NCI-H2227 (cell line): ENCODE results near the gene MAPRE3.
A peak's percentile ranks its signal among the peaks of the same experiment; 100 is the strongest.

Source experiments
- DNase-seq: peaks from one replicate; lab custom pipeline; 2025; ENCODE audit not compliant: unreplicated experiment; lab: John Stamatoyannopoulos, UW

The MAPRE3 gene

DNA sequence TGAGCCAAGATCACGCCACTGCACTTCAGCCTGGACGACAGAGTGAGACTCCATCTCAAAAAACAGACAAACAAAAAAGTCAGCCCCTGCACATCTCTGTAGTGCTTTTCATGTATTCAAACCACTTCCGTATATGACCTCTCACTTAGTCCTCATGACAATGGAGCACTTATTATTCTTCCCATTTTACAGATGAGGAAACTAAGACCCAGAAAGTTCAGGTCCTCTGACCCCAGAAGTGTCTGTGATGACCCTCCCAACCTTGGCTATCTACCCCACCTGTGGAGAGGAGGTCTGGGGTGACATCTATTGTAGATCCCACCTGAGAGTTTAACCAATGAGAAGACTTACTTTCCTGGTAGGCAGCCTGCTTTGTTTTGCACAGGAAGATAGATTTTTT lies 21.6 kb upstream of the MAPRE3 start:
- no peak for DNase-seq

DNA sequence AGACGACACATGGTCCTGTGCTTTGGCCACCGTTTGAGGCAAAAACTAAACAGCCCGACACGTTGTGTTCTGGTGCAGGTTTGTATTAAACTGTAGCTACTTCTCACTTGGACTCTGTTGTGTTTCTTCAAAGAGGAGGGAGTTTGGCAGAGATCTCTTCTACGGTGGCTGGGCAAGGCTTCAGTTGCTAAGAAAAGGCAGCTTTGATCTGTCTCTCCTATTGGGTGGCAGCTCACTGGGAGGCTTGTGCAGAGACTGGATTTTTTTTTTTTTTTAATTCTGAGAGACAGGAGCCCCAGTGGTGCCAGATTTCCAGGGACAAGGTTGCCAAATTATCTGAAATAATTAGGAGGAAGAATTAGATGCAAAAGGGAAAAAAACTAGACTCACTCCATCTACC lies 20.2 kb upstream of the MAPRE3 start:
- DNase-seq = no peak

DNA sequence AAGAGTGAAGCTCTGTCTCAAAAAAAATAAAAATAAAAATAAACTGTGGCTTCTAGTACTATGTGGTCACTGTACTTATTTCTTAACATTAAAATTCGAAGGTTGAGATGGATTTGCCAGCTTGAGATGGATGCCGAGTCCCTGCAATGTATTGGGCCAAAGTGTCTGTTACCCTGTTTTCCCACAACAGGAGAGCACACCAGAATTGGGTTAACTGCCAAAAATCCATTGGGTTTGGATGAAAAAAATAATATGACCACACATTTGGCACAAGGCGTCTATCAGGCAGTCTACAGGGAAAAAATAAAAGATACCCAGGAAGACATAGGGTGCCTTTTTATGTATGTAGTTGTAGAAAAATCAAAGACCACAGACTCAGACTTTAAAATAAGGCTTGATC lies 19.2 kb upstream of the MAPRE3 start:
- DNase-seq = no peak

DNA sequence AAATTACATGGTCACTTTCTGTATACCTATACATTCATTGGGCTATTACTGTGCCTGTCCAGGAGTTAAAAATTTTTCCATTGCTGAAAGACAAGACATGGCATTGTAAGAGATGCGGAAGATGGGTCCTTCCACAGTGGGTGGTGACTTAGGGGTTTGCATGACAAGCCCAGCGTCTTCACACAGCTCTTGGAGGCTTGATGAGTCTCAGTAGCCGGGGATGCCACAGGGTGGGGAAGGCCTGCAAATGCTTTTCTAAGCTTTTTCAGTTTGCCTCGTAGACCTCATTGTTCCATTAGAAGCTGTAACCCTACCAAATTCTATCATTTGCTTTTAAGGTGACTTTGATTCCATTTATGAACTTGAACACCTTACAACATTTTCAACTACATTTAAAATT lies 18.1 kb upstream of the MAPRE3 start:
- DNase-seq = peak; percentile 33

DNA sequence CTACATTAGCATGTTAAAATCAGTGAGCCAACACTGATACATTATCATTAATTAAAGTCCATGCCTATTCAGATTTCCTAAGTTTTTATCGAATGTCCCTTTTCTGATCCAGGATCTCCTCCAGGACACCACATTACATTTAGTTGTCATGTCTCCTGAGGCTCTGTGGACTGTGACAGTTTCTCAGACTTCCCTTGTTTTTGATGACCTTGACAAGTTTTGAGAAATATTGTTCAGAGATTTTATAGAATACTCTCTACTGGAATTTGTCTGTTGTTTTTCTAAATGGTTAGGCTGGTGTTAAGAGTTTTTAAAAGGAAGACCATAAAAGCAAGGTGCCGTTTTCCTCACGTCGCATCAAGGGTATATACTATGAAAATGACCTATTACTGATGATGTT lies 16.3 kb upstream of the MAPRE3 start:
- DNase-seq = no peak

DNA sequence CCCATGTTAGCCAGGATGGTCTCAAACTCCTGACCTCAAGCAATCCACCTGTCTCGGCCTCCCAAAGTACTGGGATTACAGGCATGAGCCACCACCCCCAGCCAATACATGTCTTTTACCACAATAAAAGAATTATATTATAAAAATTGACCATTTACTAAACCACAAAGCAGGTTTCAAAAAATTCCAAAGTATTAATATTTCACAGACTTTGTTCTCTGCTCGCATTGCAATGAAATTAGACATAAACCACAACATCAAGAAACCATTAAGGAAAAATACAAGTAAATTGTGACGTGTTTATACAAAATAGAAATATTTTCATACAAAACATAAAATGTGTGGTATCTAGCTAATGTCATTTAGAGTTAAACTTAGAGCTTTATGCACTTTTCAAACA lies 13.4 kb upstream of the MAPRE3 start:
- no peak for DNase-seq

DNA sequence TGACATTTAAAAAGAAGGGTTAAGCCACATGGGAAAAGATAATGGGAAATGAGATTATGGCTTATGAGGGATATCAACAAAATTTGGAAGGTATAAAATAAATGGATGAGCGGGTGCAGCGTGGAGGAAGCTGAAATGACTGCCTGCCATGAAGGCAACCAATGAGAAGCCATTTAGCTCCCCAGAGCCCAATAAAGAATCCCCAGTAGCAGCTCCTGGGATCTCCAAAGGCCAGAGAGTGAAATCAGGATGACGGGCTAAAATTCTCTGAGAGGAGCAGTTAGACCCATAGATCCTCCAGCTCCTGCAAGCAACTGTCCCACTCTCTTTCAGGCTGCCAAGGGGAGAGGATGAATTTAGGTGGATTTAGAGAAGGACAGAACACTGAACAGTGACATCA lies 12.9 kb upstream of the MAPRE3 start:
- peak; percentile 41 for DNase-seq

DNA sequence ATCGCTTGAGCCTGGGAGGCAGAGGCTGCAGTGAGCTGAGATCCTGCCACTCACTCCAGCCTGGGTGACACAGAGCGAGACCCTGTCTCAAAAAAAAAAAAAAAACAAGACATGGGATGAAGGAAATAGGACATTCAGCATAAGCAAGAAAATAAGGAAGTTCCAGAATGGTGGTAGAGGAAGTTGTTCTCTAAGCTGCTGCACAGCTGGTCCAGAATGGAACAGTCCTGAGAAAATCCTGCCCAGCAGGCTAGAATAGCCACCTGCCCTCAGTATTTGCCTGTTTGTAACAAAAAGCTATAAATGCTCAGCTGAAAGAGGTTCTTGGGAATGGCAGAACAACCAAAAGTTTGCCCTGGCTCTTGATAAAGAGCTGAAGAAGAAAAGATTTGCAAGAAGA lies 11.1 kb upstream of the MAPRE3 start:
- DNase-seq = no peak

DNA sequence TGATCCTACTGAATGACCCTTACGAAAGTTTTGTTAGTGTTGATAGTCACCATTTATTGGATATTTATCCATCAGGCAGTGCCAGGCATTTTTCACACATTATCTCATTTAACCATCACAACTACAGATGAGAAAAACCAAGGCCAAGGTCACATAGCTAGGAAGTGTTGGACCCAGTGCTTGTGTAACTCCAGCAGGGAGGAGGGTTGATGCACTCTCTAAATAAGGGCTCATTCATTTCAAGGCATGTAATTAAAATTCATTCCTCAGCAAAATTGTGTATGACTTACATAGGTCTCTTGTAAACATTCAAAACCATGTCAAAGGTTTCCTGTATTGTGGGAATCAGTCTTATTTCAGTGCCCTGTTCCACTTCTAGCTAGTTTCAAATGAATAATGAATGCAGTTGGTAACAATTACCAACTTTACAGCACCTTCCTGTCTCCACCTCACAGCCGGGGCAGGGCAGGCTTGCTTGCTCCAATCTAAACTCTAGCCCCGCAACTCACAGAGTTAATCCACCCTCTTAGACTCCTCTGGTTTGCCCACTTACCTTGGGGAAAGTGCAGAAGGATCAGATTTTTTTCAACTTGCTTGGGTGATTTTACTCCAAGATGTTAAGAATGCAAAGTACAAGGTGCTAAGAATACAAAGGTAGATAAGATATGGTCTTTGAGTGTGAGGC lies 5.8 kb upstream of the MAPRE3 start:
- DNase-seq = no peak

DNA sequence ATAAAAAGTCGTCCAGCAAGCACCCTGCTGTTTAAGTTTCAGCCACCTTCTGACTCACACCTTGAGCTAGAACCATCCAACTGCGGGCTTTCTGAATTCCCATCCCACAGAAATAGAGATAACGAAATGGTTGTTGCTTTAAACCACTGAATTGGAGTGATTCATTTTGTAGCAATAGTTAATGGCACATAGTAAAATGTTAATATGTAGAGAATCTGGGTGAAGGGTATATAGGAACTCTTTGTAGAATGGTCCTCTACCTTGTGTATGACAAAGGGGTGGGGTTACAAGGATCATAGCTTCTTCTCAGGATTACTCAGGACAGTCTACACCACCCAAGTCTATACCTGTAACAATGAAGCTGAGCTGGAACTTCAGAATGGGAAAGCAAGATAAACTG lies 2.4 kb upstream of the MAPRE3 start:
- no peak for DNase-seq

DNA sequence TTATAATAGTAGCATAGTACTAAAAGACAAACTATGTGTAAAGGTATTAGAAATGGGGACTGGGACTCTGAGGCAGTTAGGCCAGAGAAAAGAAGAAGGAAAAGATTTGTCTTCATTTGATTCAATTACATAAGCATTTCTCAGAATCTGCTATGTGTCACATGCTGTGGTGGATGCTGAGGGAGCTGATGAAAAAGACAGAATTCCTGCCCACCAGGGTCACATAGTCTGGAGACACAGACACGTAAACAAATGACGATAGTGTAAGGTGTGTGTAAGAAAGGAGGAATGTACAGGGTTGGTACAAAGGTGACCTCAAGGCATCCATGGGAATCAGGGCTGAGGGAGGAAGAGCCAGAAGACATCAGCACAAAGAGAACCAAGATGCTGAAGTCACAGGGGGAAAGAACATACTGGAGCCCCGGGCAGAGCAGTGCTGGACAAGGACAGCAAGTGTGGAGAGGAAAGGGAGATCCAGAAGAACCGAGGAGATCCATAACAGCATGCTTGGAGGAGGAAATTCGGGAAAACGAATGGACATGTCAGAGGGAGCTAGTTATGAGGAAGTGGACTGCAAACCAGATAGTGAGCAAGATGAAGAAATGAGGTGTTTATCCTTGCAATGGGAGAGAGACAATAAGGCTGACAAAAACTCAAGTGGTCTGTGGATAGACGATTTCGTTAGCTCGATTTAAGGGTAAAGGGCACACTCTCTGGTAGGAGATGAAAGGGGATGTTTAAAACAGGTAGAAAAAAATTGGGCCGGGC lies 1.2 kb upstream of the MAPRE3 start:
- DNase-seq = no peak

DNA sequence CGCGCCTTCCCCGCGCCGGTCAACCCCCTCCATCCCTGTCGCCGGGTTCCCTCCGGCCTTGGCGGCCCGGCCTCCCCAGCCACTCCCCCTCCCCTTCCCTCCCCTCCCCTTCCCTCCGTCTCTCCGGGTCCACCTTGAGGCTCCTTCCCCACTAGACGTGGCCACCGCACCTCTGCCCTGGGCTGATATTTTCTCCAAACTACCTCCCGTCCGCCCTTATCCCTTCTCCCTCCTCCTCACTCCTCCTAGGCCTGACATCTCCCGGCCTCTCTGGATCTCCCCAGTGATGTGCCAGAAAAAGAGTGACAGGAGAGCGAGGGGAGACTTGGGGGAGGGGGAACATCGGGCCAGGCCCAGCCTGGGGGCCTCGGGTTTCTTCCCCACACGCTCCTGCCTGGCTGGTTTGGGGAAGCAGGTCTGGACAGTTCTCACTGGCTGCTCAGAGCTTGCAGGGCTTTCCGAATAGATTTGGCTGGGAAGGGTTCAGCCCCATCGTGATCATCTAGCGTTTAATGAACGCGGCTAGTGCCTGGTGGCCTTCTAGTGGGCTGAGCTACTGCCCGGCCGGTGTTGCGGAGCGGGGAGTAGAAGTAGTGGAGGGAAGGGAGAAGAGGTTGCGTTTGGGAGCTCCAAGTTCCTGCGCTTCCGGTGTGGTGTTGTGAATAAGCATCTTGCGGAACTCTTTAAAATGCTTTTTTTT lies 641 bp downstream of the MAPRE3 start:
- DNase-seq = peak; percentile 52

DNA sequence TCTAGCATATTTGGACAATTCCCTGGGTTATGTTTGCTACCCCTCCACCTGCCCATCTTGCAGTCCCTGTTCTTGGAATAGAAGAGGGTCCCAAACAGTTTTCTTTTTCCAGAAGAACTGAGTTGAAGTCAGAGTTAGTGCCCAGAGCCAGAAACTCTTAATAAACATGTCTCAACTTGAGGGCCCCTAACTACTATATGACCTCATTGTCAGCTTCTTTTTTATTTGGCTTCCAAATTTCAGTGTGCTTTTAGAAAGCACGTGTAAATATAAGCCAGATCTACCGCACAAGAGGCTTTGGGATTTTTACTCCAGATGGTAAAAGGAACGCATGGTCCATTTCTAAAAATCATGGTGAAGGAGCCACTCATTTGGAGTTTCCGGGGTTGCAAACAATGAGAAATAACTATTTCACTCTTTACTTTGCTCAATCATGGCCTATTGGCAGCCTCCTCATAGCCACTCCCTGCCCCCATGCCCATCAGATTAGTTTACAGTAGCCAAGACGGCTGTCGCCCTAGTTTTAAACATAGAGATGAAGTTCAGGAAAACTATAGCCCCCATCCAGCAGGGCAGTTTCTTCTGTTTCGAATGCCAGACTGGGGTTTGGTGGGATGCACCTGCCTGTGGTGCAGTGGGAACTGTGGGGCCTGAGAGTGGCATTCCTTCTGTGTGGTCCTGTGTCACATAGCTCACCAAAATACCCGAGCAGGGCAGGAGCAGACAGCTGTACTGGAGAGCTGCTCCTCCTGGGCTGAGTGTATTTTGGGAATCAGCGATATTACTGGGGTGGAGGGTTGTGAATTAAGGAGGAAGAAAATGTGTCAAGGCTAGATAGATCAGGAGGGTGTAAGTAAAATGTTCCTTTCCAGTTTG lies 1.7 kb downstream of the MAPRE3 start:
- no peak for DNase-seq

DNA sequence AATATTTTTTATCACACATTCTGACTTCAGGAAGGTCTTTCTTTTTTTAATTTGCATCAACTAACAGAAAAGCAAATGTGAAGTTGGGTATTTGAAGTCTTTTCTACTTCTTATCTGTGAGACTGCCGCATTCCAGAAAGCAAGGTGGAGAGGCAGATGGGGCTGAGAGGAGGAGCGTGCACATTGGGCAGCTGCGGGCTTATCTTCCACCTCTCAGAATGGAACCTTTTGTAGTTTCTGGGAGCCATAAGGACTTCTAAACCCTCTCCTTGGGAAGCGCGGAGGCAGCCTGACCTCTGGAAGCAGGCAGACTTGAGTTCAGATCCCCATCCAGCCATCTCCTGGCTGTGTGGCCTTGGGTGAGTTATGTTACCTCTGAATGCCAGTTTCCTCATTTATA lies 3.9 kb downstream of the MAPRE3 start:
- no peak for DNase-seq

DNA sequence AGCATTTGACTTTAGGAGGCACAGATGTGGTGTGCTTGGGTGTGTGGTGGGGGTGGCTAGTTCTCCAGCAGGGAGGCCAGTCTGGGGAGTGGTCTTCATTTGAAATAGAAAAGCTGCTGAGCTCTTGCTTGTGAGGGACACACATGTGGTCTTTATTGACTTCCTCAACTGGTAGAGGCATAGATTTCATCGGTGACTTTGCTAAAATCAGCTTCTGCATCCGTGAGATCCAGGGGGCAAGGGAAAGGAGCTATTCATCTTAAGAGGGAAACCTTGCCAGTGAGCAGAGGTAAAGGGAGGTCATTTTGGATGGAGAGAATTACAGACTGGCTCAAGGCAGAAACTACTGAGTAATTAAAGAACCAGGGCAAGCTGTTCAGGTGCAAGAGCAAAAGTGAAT lies 4.7 kb downstream of the MAPRE3 start:
- no peak for DNase-seq

DNA sequence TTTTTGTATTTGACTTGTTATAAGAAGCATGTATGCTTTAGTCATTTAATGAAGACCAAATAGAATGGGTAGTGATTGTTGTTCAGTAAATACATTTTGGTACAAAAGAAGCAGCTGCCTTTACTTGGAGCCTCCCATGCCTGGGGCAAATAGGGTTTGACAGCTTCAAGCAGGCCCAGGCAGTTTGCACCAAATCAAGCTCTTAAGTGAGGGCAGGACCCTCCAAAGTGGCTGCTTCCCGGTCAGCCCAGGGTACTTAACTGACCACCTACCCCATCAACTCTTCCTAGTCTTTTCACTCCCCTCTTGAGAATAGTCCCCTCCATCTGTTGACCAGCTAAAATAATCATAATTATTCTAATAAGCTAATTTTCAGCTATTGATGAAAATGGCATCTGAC lies 5.2 kb downstream of the MAPRE3 start:
- DNase-seq = no peak

DNA sequence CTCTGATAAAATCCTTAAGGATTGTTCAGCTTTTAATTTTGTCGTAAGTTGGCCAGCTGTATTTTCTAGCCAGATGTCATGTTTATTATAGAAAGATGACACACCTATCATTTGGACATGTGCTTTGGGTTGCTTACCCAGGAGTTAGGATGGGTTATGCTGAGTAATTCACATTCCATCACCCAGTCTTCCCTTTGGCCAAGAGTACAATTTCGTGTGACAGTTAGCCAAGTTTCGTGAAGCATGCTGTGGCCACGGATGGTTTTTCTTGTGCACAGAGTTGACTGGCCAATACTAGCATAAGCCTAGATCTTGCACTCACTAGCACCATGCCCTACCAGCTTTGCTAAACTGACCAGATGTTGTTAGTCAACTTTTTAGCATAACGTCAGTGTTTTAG lies 5.8 kb downstream of the MAPRE3 start:
- no peak for DNase-seq

DNA sequence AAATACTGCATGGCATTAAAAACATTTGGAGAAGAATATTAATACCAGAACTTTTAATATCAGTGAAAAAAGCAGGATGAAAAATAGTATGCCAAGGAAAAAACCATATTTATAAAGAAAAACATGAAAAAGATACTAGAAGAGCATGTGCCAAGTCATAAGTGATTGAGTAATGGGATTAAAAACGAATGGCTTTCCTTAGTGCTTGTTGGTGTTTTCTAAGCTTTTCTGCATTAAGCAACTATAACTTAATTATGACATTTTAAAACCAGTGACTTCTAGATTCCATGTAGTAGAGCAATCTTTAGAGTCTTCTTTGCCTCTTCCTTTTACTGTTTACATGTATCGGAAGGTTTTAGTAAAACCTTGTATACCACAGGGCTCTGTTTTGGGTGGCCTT lies 6.6 kb downstream of the MAPRE3 start:
- no peak for DNase-seq

DNA sequence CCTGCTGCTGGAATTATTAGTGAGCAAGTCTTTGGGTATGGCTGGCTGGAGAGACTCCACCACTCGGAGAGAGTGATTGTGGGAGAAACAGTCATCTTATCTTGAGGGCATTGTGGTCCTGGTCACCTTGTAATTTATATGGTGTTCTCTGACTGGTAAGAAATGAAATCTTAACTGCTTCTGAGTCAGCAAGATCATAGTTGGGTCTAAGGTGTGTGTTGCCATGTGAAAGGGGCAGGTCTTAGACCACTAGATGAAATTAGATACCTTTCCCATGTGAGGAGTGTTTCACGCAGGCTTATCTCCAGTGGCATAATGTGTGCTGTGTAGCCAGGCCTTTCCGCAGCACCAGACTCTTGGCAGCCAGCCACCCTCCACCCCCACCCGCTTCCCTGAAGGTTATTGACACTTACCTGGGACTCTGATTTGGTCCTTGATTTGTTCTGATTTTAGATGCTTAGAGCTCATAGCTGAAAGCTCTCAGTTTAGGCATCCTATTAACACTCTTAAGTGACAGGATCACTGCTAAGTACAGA lies 7.7 kb downstream of the MAPRE3 start:
- DNase-seq = no peak

DNA sequence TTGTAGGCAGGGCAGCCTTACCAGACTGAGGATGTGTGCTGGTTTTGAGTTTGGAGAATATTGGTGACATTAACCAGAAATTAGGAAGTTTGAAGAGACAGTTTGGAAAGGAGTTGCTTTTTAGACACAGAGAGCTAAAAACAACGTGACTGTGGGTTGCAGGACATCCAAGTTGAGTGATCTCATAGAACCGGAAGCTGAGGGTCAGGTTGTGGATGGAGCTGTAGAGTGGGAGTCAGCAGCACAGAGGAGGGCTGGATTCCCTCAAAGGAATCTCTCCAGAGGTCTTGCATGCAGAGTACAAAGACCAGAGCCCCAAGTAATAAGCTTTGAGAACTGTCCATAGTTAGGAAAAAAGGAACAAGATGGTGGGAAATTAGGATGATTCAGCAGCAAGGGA lies 9.3 kb downstream of the MAPRE3 start:
- DNase-seq = no peak

DNA sequence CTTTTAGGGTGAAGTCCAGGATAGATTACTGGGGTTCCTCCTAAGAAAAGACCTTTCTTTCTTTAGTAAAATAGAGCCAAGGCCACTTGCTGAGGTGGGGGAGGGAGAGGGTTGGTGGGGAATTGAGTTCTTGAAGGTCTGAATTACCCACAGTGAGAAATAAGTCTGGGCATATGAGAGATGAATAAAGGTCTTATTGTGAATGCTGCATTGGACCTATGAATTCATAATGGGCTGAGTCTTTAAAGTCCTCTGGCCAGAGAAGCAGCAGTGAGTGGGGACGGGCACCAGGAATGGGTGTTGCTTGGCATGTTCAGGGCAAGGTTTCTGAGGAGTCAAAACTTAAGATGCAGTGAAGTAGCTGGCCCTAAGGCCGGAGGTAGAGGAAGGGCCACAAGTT lies 10.5 kb downstream of the MAPRE3 start:
- no peak for DNase-seq
